ENCODE measurements around the gene LMO3. TPM values are rescaled to one million over a fixed set of nuclear protein-coding genes. Genes with fewer than 3 reads are reported as not detected.

Gene LMO3
- total and polyA plus RNA-seq, 2 of the 4 experiments (the other 2 are of a cell fraction) = 0.54 to 0.84 TPM

DNA sequence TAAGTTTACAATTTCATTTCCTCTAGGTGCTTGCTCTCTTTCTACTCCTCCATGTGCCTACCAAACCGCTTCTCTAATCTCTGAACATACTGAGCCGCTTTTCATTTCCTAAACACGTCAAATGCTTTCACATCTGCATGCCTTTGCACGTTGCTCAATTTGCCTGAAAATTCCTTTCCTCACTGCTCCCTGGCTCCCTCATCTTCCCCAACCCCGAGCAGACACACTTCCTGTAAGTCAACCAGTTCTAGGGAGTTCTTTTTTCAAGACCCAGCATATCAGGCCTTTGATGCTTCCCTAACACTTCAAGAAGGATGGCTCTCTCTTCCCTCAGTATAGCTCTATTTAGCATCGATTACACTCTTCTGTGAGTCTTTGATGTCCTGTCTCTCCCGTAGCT is 50.3 kb downstream of the LMO3 start:
- H2AK9ac ChIP-seq (replicated peaks; ENCODE audit: low read depth, low read length, poor library complexity) = no peak overlapping the region
- no peak overlapping the region; the same call in 1 of the 2 replicates for H3K4ac ChIP-seq (ENCODE audit: low read depth, low read length)
- H4K8ac ChIP-seq (ENCODE audit: low read depth in 2 of 2, low read length in 2 of 2) = peak overlapping the region in 1 of 2 experiments; percentile 4; a peak in 2 of 4 replicates
- WGBS, 2 experiments (ENCODE audit: extremely low coverage in 2 of 2, insufficient read length in 1 of 2) = 16% methylated on average over 4 of the region's 7 CpGs; no CpG with 5 or more reads in 1 of the 2 experiments
- no peak overlapping the region for H3K27ac ChIP-seq (ENCODE audit: insufficient read depth, low read length)
- no peaks in the 10 kb centered on the region for H3K4me1 ChIP-seq (ENCODE audit: control insufficient read depth, insufficient read depth, low read length)
- peak; percentile 85 for ATAC-seq (ENCODE audit: low read depth)
- no peaks in the 10 kb centered on the region for H3K36me3 ChIP-seq (ENCODE audit: control insufficient read depth, insufficient read depth, low read length)
- no peak overlapping the region for H4K5ac ChIP-seq (ENCODE audit: low read depth, low read length)
- peak overlapping the region; percentile 33; the same call in 1 of the 2 replicates for H3K18ac ChIP-seq (ENCODE audit: low read depth, low read length)
- H3K79me1 ChIP-seq (ENCODE audit: low read depth in 1 of 2, low read length in 2 of 2) = no peaks in the 10 kb centered on the region
- in situ Hi-C loops (cut with MboI; ENCODE audit: low sequenced_read_pairs) = no loop called here
- H2BK20ac ChIP-seq (ENCODE audit: low read depth, low read length) = peak overlapping the region; percentile 75; the same call in 1 of the 2 replicates
- no peak overlapping the region for H3K4me3 ChIP-seq (ENCODE audit: insufficient read depth, low read depth, low read length)
- no peak overlapping the region for H2BK15ac ChIP-seq (ENCODE audit: low read depth, low read length)
- H3K4me2 ChIP-seq (ENCODE audit: low read depth, low read length) = peak overlapping the region; percentile 6; the same call in 1 of the 2 replicates
- H4K20me1 ChIP-seq (ENCODE audit: insufficient read depth, low read length) = no peaks in the 10 kb centered on the region
- DNase-seq = peak; percentile 87
- H4K91ac ChIP-seq (ENCODE audit: insufficient read depth, low read depth, low read length) = no peak overlapping the region
- dilution Hi-C loops (cut with HindIII; ENCODE audit: low sequenced_read_pairs, unreplicated experiment) = no loop called here
- no peak overlapping the region for H3K9ac ChIP-seq (ENCODE audit: low read depth, low read length)
- 0 out of 2 replicates have a peak overlapping the region, but pooled peaks have one; percentile 83 for H3K14ac ChIP-seq (replicated peaks; ENCODE audit: low read depth, low read length)
- no peaks in the 10 kb centered on the region for H3K27me3 ChIP-seq (ENCODE audit: control insufficient read depth, insufficient read depth, low read length)
- no peak overlapping the region for H3K56ac ChIP-seq (ENCODE audit: extremely low read depth, insufficient read depth, low read length)
- H3K9me1 ChIP-seq (ENCODE audit: insufficient read depth, low read length) = no peaks in the 10 kb centered on the region
- H2BK5ac ChIP-seq (ENCODE audit: low read depth, low read length, poor library complexity, severe bottlenecking) = no peak overlapping the region
- POLR2A ChIA-PET (ENCODE audit: unreplicated experiment) = no interaction called here
- H3K9me3 ChIP-seq (ENCODE audit: control insufficient read depth, insufficient read depth, low read length) = no peaks in the 10 kb centered on the region
- CTCF ChIA-PET = no interaction called here
- no peak overlapping the region for H2AK5ac ChIP-seq (ENCODE audit: low read depth, low read length)
- TF ChIP-seq BHLHE40 (IDR thresholded peaks at IDR 0.05; ENCODE audit: low read depth, low read length) (no peak; the same call in 1 of the 2 replicates), RFX5 (IDR thresholded peaks at IDR 0.05; ENCODE audit: low read depth, low read length) (no peak), CEBPB (IDR thresholded peaks at IDR 0.05; ENCODE audit: low read depth, low read length) (peak; percentile 86), RCOR1 (IDR thresholded peaks at IDR 0.05; ENCODE audit: insufficient replicate concordance, low read length) (no peak), MAFK (IDR thresholded peaks at IDR 0.05; ENCODE audit: low read depth, low read length) (no peak)
- no peak overlapping the region for H2BK120ac ChIP-seq (ENCODE audit: low read depth, low read length)
- 0 out of 2 replicates have a peak overlapping the region, but pooled peaks have one; percentile 26 for H3K23ac ChIP-seq (ENCODE audit: low read depth, low read length)
- intact Hi-C loops (cut with micrococcal nuclease) = loop anchor here (2.0 kb wide), 1 partner anchor 49 kb away; no protein-coding TSS in a partner anchor
- H2AFZ ChIP-seq (replicated peaks; ENCODE audit: low read length, poor library complexity) = peak overlapping the region; percentile 24
- no TSS peak for BruUV-seq (replicated peaks)
